ENCODE data around the gene BBS5.

The BBS5 gene

DNA sequence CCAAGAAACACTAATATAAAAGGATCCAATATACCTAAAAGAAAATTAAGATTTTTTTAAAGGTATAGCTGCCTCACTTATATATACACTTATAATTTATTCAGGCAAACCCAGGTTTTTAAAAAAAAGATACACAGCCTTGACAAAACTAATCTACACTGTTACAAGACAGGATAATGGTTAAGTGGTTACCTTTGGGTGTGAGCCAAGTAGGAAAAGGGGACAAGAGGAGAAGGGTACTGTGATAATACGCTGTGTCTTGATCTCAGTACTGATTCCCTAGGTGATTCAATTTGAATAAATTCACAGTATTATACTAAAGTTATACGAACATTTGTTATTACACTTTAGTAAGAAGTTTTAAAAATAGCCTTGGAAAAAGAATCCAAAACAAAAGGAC is 60.9 kb downstream of the BBS5 start:
- H3K4me3 ChIP-seq (ENCODE audit: low read depth, low read length), result no peak overlapping the region

DNA sequence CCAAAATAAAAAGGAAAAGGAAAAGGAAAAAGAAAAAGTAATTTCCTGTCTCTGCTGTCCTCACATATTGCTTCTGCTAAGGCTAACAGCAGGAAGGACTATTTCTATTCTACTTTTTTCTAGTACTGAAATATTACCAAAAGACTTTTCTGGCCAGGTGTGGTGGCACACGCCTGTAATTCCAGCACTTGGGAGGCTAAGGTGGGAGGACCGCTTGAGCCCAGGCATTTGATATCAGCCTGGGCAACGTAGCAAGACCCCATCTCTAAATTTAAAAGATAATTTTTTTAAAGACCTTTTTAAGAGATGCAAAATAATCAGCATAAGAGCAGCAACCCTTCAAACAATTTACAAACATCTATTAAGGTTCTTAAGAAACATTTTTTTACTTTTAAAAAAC is 63.1 kb downstream of the BBS5 start:
- no peak overlapping the region for H3K4me3 ChIP-seq (ENCODE audit: low read depth, low read length)

DNA sequence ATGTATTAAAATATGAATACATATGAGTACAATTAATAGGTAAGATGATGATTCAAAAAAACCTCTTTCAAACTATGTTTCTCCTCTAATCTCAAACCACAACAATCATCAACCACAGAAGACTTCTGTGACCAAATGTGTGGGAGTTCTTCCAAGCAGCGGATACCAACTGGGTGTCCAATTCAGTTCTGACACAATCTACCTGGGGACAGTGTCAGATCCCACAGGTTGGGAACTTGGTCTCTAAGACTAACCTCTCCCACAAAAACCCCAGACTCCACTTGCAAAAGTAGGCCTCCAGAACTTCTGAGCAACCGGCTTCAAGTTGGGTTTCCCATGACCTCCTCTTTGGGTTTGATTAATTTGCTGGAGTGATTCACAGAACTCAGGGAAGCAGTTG is 67.5 kb downstream of the BBS5 start:
- no peak overlapping the region for H3K4me3 ChIP-seq (ENCODE audit: low read depth, low read length)
